IPS DF 19.7 (cell line): ENCODE measurements around the gene TRIM71.
"Not testable (repeated sequence)": the region's sequence is repeated elsewhere in the genome, so short reads cannot be mapped to it uniquely, and the experiment has no call there.

Source experiments
- DNase-seq: peaks from one replicate; pipeline ENCODE4 v3.0.0-alpha.2; 2013; ENCODE audit warnings: low read depth, low spot score

The TRIM71 gene

GRCh38 chr3:32817558-32818228, at the start of gene TRIM71:
Gene TRIM71 (plus strand): TSS chr3:32817997. CDS start chr3:32818081, 84 bp downstream.
- DNase-seq = no peak

- no peak for DNase-seq
Measured at GRCh38 chr3:32778389-32778788, 39.4 kb upstream of the TRIM71 start.

GRCh38 chr3:32780071-32780734, 37.6 kb upstream of the TRIM71 start:
- DNase-seq = peak; percentile 59

GRCh38 chr3:32780735-32781210, 37.0 kb upstream of the TRIM71 start:
- DNase-seq = peak; percentile 99

GRCh38 chr3:32781211-32781968, 36.4 kb upstream of the TRIM71 start:
- DNase-seq = peak; percentile 75

- DNase-seq = not testable (repeated sequence)
Measured at GRCh38 chr3:32781969-32782270, 35.9 kb upstream of the TRIM71 start.

GRCh38 chr3:32782407-32782806, 35.4 kb upstream of the TRIM71 start:
- DNase-seq = no peak

GRCh38 chr3:32791833-32792232, 26.0 kb upstream of the TRIM71 start:
- no peak for DNase-seq

GRCh38 chr3:32794487-32795308, 23.1 kb upstream of the TRIM71 start:
- no peak for DNase-seq

- DNase-seq = not testable (repeated sequence)
Measured at GRCh38 chr3:32796384-32796950, 21.3 kb upstream of the TRIM71 start.

GRCh38 chr3:32797776-32798175, 20.0 kb upstream of the TRIM71 start:
- no peak for DNase-seq

GRCh38 chr3:32801440-32801839, 16.4 kb upstream of the TRIM71 start:
- DNase-seq = not testable (repeated sequence)

- DNase-seq = no peak
Measured at GRCh38 chr3:32813180-32813579, 4.6 kb upstream of the TRIM71 start.

- no peak for DNase-seq
Measured at GRCh38 chr3:32814361-32814760, 3.4 kb upstream of the TRIM71 start.

GRCh38 chr3:32815841-32816438, 1.9 kb upstream of the TRIM71 start:
- DNase-seq = no peak

- peak; percentile 91 for DNase-seq
Measured at GRCh38 chr3:32816439-32817256, 1.1 kb upstream of the TRIM71 start.

- DNase-seq = no peak
Measured at GRCh38 chr3:32817257-32817557, 590 bp upstream of the TRIM71 start.

GRCh38 chr3:32818229-32818969, 602 bp downstream of the TRIM71 start:
- no peak for DNase-seq

- no peak for DNase-seq
Measured at GRCh38 chr3:32818970-32819511, 1.2 kb downstream of the TRIM71 start.
